Bronchial epithelial cell (primary cell): ENCODE measurements around the gene IFT81. TPM values are rescaled to one million over a fixed set of nuclear protein-coding genes. Genes with fewer than 3 reads are reported as not detected.
A peak's percentile ranks its signal among the peaks of the same experiment; 100 is the strongest.

ENCODE experiments used
- DNase-seq: peaks from one replicate; pipeline ENCODE4 v3.0.0-alpha.2; 2010; ENCODE audit warnings: low read depth
- FAIRE-seq: peaks from 2 replicates; lab custom pipeline; 2011; peaks lifted over from hg19 to GRCh38; lab: Jason Lieb, UNC
- H3K27me3 ChIP-seq: 2 replicates; pipeline ENCODE4 v1.5.1; 2011; ENCODE audit warnings: low read length; ENCODE audit not compliant: control insufficient read depth, insufficient read depth
- H3K36me3 ChIP-seq: 2 replicates; pipeline ENCODE4 v1.5.1; 2011; ENCODE audit warnings: low read length; ENCODE audit not compliant: control insufficient read depth, insufficient read depth
- H3K4me3 ChIP-seq: 2 replicates; pipeline ENCODE4 v1.5.1; 2011; ENCODE audit warnings: mild to moderate bottlenecking, low read depth, low read length, control low read depth
- total RNA-seq: library from RNA; depleted of rRNA; stranded (reverse); fragments of >200 nt; gene quantifications from 2 replicates; pipeline ENCODE4 v1.2.1, GENCODE V29; 2014
- TF ChIP-seq, protein P1 (sequence below): IDR thresholded peaks from 2 replicates; pipeline ENCODE4 v1.5.1; 2011; ENCODE audit warnings: mild to moderate bottlenecking, moderate library complexity, low read length, control low read depth, inconsistent platforms; ENCODE audit not compliant: insufficient read depth, severe bottlenecking

IFT81 gene
- total RNA-seq, 1 donor from 2014 or later = 5.8 TPM

DNA sequence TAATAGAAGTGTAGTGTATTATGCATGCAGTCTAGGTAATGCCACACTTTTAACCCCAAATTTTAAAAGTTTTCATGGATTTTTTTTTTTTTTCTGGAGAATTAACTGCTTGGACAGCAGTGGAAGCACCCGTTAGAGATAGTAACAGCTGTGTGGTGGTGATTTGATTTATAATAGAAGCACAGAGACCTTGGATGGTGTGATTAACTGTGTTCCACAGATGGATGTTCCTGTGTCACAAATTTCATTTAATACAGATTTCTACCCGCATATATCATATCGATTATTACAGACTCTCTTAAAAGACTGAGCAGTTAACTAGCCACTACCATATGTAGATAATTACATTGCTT lies 47.0 kb downstream of the IFT81 start:
- DNase-seq (no peak), FAIRE-seq (no peak)
- TF ChIP-seq, protein P1, sequence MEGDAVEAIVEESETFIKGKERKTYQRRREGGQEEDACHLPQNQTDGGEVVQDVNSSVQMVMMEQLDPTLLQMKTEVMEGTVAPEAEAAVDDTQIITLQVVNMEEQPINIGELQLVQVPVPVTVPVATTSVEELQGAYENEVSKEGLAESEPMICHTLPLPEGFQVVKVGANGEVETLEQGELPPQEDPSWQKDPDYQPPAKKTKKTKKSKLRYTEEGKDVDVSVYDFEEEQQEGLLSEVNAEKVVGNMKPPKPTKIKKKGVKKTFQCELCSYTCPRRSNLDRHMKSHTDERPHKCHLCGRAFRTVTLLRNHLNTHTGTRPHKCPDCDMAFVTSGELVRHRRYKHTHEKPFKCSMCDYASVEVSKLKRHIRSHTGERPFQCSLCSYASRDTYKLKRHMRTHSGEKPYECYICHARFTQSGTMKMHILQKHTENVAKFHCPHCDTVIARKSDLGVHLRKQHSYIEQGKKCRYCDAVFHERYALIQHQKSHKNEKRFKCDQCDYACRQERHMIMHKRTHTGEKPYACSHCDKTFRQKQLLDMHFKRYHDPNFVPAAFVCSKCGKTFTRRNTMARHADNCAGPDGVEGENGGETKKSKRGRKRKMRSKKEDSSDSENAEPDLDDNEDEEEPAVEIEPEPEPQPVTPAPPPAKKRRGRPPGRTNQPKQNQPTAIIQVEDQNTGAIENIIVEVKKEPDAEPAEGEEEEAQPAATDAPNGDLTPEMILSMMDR = no peak
- Histone ChIP-seq H3K36me3 (no peaks in the 10 kb centered on the region), H3K27me3 (no peaks in the 10 kb centered on the region), H3K4me3 (no peak overlapping the region)

DNA sequence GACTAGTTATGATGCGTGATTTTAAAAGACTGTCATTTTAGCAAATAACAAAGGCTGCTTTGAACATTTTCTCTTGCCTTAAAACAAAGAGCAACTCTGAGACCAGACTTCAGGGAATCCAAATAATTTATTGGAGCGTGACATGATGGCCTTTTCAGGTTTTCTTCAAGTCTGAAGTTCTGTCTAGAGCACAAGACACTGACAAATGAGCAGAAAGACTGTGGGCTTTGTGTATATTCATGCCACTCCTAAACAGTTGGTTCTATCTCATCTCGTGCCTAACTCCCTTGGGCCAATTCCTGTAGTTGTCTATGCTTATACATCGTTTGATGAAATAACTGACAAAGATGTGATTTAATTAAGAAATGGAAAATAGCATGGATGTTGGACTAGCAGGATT lies 47.5 kb downstream of the IFT81 start:
- DNase-seq = no peak
- Histone ChIP-seq H3K27me3 (no peaks in the 10 kb centered on the region), H3K4me3 (no peak overlapping the region), H3K36me3 (no peaks in the 10 kb centered on the region)
- FAIRE-seq = no peak
- TF ChIP-seq, protein P1 = no peak

DNA sequence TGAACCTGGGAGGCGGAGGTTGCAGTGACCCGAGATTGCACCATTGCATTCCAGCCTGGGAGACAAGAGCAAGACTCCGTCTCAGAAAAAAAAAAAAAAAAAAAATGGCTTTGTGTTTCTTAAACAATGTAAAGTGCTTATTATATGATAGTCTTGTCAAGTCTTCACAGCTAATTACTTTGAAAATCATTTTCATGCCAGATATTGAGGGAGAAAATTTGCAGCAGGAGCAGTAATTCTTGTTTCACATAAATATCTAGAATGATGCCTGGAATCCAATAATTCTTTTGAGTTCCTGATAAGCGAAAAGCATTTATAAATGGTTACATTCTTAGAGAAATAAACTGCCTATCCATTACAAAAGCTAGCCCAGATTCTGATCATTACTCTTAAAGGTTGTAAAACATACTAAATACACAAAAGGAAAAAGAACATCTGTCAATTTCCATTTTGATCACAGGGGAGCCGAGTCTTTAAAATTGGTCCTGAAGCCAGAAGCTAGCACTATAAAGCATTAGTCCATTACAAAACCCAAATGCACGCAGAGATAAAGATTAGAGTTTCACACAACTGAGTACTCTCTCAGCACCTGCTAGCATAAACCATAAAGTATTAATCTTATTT lies 50.3 kb downstream of the IFT81 start:
- no peaks in the 10 kb centered on the region for H3K36me3 ChIP-seq
- DNase-seq (no peak), FAIRE-seq (no peak)
- H3K27me3 ChIP-seq = no peaks in the 10 kb centered on the region
- TF ChIP-seq, protein P1 = no peak
- H3K4me3 ChIP-seq = no peak overlapping the region

DNA sequence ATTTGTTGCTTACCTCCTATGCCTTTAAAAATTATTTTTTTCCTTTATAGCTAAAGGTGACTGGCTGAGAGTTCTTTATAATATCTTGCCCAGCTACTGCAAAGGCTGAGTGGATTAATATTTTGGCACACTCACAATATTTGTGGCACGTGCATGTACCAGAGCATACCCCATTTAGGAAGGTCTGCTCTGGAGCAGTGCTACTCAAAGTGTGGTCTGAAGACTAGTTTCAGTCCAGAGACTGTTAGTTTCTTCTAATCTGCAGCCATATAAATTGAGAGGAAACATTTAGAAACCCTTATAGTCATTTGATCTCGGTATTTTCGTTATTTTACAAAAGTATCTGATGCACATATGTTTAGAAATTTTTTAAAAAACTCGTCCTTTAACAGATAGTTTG lies 51.0 kb downstream of the IFT81 start:
- no peak for DNase-seq
- no peaks in the 10 kb centered on the region for H3K27me3 ChIP-seq
- H3K36me3 ChIP-seq = no peaks in the 10 kb centered on the region
- no peak for FAIRE-seq
- H3K4me3 ChIP-seq = no peak overlapping the region
- TF ChIP-seq, protein P1 = no peak

DNA sequence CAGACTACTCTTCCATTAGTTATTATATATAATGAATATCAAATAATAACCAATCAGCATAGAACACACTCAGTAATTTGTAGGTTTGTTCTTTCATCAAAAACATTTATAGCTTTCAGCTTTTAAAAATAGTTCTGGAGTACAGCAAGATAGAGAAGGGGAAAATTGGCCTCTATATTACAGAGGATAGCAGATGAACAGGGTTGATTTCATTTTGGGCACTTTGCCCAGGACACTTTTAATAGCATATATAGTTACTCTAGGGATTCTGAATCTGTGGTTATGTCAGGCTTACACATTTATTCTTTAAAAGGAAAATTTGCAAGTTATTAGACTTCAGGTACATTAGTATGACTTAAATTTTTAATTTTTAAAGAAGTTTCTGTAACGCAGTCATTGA lies 52.6 kb downstream of the IFT81 start:
- Histone ChIP-seq H3K36me3 (peaks cover under 1% of the 10 kb centered on the region), H3K4me3 (no peak overlapping the region), H3K27me3 (no peaks in the 10 kb centered on the region)
- TF ChIP-seq, protein P1 = no peak
- no peak for DNase-seq
- FAIRE-seq = no peak

DNA sequence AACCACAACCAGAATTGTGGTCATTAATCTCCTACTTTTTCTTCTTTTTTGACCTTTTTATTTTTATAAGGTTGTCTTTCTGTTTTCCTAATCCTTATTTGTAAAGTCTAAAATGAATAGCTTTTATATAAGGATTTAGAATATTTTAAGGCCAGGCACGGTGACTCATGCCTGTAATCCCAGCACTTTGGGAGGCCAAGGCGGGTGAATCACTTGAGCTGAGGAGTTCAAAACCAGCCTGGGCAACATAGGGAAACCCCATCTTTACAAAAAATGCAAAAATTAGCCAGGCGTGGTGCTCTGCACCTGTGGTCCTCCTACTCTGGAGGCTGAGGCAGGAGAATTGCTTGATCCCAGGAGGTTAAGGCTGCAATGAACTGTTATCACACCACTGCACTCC lies 55.1 kb downstream of the IFT81 start:
- FAIRE-seq (no peak), DNase-seq (peak; percentile 55)
- H3K4me3 ChIP-seq = no peak overlapping the region
- TF ChIP-seq, protein P1 = no peak
- no peaks in the 10 kb centered on the region for H3K27me3 ChIP-seq
- H3K36me3 ChIP-seq = peaks cover 2% of the 10 kb centered on the region
